OCI-LY3 (cell line): ENCODE measurements around the gene HEMK1.

Source experiments
- EZH2phosphoT487 ChIP-seq: fragments of 200-600 bp; shearing (Covaris generic); IDR thresholded peaks from 2 replicates; pipeline ENCODE4 v1.6.1; 2018; ENCODE audit warnings: antibody characterized with exemption, mixed run types, low read depth
- TF ChIP-seq, protein P1 (sequence below): fragments of 200-600, 300-600 bp; sonication (generic); IDR thresholded peaks from 2 replicates; pipeline ENCODE4 v1.5.1; 2014; ENCODE audit warnings: antibody characterized with exemption, low read length, low read depth

DNA sequence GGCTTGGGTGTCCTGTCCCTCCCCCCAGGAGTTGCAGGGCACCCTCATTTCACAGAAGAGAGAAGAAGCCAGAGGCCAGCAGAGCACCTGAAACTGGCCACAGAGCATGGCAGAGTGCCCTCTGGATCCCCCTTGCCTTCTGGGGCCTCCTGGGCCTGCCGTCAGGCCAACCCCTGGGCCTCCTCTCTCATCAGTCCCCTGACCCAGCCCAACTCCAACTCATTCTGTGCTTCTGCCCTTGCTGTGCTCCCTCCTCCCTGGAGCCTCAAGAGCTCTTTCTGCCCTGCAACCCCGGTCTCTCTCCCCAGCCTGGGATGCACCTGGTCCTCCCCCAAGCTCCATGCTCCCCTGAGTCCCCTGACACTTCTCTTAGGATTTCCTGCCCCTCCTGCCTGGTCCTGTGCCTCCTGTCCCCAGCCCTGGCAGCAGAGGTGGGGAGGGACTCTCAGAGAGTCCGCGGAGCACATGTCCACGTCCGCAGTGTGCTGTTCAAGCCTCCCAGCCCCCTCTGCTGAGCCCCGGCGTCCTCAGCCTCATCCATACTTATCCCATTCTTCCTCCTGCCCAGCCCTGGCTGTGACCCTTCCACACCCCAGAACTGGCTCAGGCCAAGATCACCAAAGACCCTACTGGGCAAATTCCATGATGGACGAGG lies 35.4 kb upstream of the HEMK1 start:
- TF ChIP-seq, protein P1, sequence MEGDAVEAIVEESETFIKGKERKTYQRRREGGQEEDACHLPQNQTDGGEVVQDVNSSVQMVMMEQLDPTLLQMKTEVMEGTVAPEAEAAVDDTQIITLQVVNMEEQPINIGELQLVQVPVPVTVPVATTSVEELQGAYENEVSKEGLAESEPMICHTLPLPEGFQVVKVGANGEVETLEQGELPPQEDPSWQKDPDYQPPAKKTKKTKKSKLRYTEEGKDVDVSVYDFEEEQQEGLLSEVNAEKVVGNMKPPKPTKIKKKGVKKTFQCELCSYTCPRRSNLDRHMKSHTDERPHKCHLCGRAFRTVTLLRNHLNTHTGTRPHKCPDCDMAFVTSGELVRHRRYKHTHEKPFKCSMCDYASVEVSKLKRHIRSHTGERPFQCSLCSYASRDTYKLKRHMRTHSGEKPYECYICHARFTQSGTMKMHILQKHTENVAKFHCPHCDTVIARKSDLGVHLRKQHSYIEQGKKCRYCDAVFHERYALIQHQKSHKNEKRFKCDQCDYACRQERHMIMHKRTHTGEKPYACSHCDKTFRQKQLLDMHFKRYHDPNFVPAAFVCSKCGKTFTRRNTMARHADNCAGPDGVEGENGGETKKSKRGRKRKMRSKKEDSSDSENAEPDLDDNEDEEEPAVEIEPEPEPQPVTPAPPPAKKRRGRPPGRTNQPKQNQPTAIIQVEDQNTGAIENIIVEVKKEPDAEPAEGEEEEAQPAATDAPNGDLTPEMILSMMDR: no peak
- TF ChIP-seq EZH2phosphoT487: no peak
